B cell (primary cell): ENCODE data around the gene C17orf50. TPM values are rescaled to one million over a fixed set of nuclear protein-coding genes. Genes with fewer than 3 reads are reported as not detected.

ENCODE experiments used
- ATAC-seq: fragments of 200-7000 bp; cut with Tn5 transposase; one replicate; pipeline ENCODE4 v1.10.0; 2021; ENCODE audit warnings: low read depth, mild to moderate bottlenecking, moderate number of reproducible peaks, moderate library complexity
- CTCF ChIA-PET: fragments of 350-600 bp; sonication (Branson Sonifier 250); formaldehyde crosslinking; loops from one replicate; lab custom pipeline; 2021; ENCODE audit warnings: antibody characterized with exemption, inconsistent platforms; lab: Charles Lee
- POLR2A ChIA-PET: fragments of 350-600 bp; sonication (Branson Sonifier 250); formaldehyde crosslinking; loops from one replicate; lab custom pipeline; 2021; ENCODE audit warnings: antibody characterized with exemption; lab: Charles Lee
- DNase-seq: peaks from one replicate; pipeline ENCODE4 v3.0.0; 2013
- H2AFZ ChIP-seq: 2 replicates; pipeline ENCODE4 v1.6.1; 2012; ENCODE audit warnings: mild to moderate bottlenecking, low read depth, low read length; ENCODE audit not compliant: insufficient read depth, poor library complexity, severe bottlenecking
- H3K27ac ChIP-seq, 2 donors: 1 replicate in 1 of 2; 2 replicates in 1 of 2; pipeline ENCODE4 v1.5.1; 2012 to 2013; ENCODE audit warnings: low read length in 2 of 2, mild to moderate bottlenecking in 2 of 2, moderate library complexity in 1 of 2
- H3K27me3 ChIP-seq, 4 experiments: fragments of 200-600 bp in 1 of 4; sonication (generic) in 1 of 4; replicated peaks in 1 of 4; 1 replicate in 2 of 4; 2 replicates in 2 of 4; pipeline versions ENCODE4 v1.6.1 to v1.7.0; 2013 to 2016; ENCODE audit warnings: low read length in 3 of 4, mild to moderate bottlenecking in 2 of 4, mixed read lengths in 1 of 4, moderate library complexity in 1 of 4; ENCODE audit not compliant: insufficient read depth in 4 of 4, control insufficient read depth in 3 of 4; ENCODE audit errors: control extremely low read depth in 1 of 4
- H3K36me3 ChIP-seq, 2 experiments: replicated peaks in 1 of 2; 1 replicate in 1 of 2; 2 replicates in 1 of 2; pipeline versions ENCODE4 v1.6.1 to v1.7.1; 2013; ENCODE audit warnings: low read length in 1 of 2; ENCODE audit not compliant: insufficient read depth in 2 of 2, control insufficient read depth in 1 of 2; ENCODE audit errors: control extremely low read depth in 1 of 2, extremely low read depth in 1 of 2
- H3K4me1 ChIP-seq, 2 donors: fragments of 200-600 bp in 1 of 2; sonication (generic) in 1 of 2; 1 replicate in 1 of 2; 2 replicates in 1 of 2; pipeline versions ENCODE4 v1.5.1 to v1.6.1; 2013 to 2017; ENCODE audit warnings: low read length in 2 of 2; ENCODE audit not compliant: control insufficient read depth in 2 of 2, insufficient read depth in 2 of 2
- H3K4me2 ChIP-seq: replicated peaks from 2 replicates; pipeline ENCODE3; 2012; ENCODE audit warnings: mild to moderate bottlenecking, low read depth, low read length; ENCODE audit not compliant: poor library complexity, severe bottlenecking
- H3K4me3 ChIP-seq, 5 experiments: fragments of 200-600 bp in 1 of 5; sonication (generic) in 1 of 5; 1 replicate in 3 of 5; 2 replicates in 2 of 5; pipeline versions ENCODE4 v1.5.1 to v1.7.0; 2011 to 2016; ENCODE audit warnings: low read length in 4 of 5, mild to moderate bottlenecking in 4 of 5, low read depth in 2 of 5, control low read depth in 1 of 5, moderate library complexity in 1 of 5; ENCODE audit not compliant: insufficient read depth in 1 of 5; ENCODE audit errors: control extremely low read depth in 1 of 5, extremely low read depth in 1 of 5
- H3K79me2 ChIP-seq: fragments of 200-600 bp; sonication (generic); one replicate; pipeline ENCODE4 v1.6.0; 2016; ENCODE audit warnings: low read length; ENCODE audit not compliant: control insufficient read depth, insufficient read depth
- H3K9ac ChIP-seq: fragments of 200-600 bp; sonication (generic); 2 replicates; pipeline ENCODE4 v1.6.1; 2017; ENCODE audit warnings: mild to moderate bottlenecking, low read length, moderate library complexity
- H3K9me3 ChIP-seq, 3 donors: one replicate each; pipeline versions ENCODE4 v1.6.1 to v1.7.1; 2013; ENCODE audit warnings: low read length in 2 of 3; ENCODE audit not compliant: control insufficient read depth in 2 of 3, insufficient read depth in 1 of 3; ENCODE audit errors: control extremely low read depth in 1 of 3
- H4K20me1 ChIP-seq: 2 replicates; pipeline ENCODE4 v1.6.0; 2012; ENCODE audit warnings: mild to moderate bottlenecking, low read length; ENCODE audit not compliant: insufficient read depth, control insufficient read depth, poor library complexity, severe bottlenecking
- H3K27ac Mint-ChIP-seq: one replicate; pipeline ENCODE4 v1.8.0; 2021; ENCODE audit warnings: mixed read lengths
- H3K27me3 Mint-ChIP-seq: one replicate; pipeline ENCODE4 v1.8.0; 2021; ENCODE audit warnings: mixed read lengths
- H3K4me1 Mint-ChIP-seq: one replicate; pipeline ENCODE4 v1.8.0; 2021; ENCODE audit warnings: mixed read lengths
- H3K4me3 Mint-ChIP-seq: one replicate; pipeline ENCODE4 v1.8.0; 2021; ENCODE audit warnings: mixed read lengths
- H3K9me3 Mint-ChIP-seq: one replicate; pipeline ENCODE4 v1.8.0; 2022; ENCODE audit warnings: mixed read lengths; ENCODE audit not compliant: insufficient read depth
- CTCF ChIP-seq: fragments of 200-600 bp; IDR thresholded peaks from one replicate; pipeline ENCODE4 v1.8.0; 2022; ENCODE audit warnings: antibody characterized with exemption, mild to moderate bottlenecking
- EZH2 ChIP-seq: IDR thresholded peaks from 2 replicates; pipeline ENCODE4 v1.6.1; 2012; ENCODE audit warnings: borderline replicate concordance, low read depth, mild to moderate bottlenecking, moderate library complexity, low read length; ENCODE audit not compliant: insufficient read depth, poor library complexity, severe bottlenecking
- WGBS: methylation state at CpG from one replicate; pipeline ENCODE4 v1.1.5; 2013; ENCODE audit warnings: missing lambda C conversion rate; ENCODE audit not compliant: insufficient coverage; 5-methylcytosine and 5-hydroxymethylcytosine counted together
- intact Hi-C: fragments of 100-400 bp; cut with micrococcal nuclease; formaldehyde crosslinking; loops from one replicate; pipeline ENCODE4 v1.10.0; 2022
- polyA plus RNA-seq: library from polyadenylated mRNA; depleted of rRNA; stranded (reverse); fragments of >200 nt; gene quantifications from 2 replicates; pipeline ENCODE4 v1.2.3, GENCODE V29; 2012
- total RNA-seq, 2 donors: library from RNA; stranded (reverse); fragments of 120-200 nt in 1 of 2; gene quantifications; 1 replicate in 1 of 2; 2 replicates in 1 of 2; pipeline versions ENCODE4 v1.2.3 to v1.2.4, GENCODE V29; 2013 to 2022

The C17orf50 gene
- total and polyA plus RNA-seq, 2 donors (not counting 1 experiment from before 2014, with no cell fraction given), result not detected

- Histone ChIP-seq H3K4me2 (no peak overlapping the region), H3K79me2 (no peaks in the 10 kb centered on the region), H3K4me1 (peaks cover 3 to 10% of the 10 kb centered on the region in 2 donors), H4K20me1 (no peaks in the 10 kb centered on the region), H3K27ac (no peak overlapping the region), H3K27me3 (peaks cover 0 to 52% (median 23%) of the 10 kb centered on the region in 4 experiments), H3K36me3 (no peaks in the 10 kb centered on the region), H3K9me3 (peaks cover 0 to 14% (median 0%) of the 10 kb centered on the region in 3 donors), H2AFZ (no peak overlapping the region), H3K9ac (no peak overlapping the region), H3K4me3 (no peak overlapping the region)
- H3K4me3 Mint-ChIP-seq, result no peak overlapping the region
- no peak overlapping the region for H3K27ac Mint-ChIP-seq
- ATAC-seq (no peak), DNase-seq (no peak)
- H3K4me1 Mint-ChIP-seq, result peaks cover 6% of the 10 kb centered on the region
- intact Hi-C loops, result loop anchor here (5.0 kb wide), 1 partner anchor 1326 kb away; no protein-coding TSS in a partner anchor
- peaks cover 56% of the 10 kb centered on the region for H3K27me3 Mint-ChIP-seq
- 46% methylated on average over 3 of the region's 4 CpGs for WGBS
- TF ChIP-seq CTCF (no peak), EZH2 (no peak)
- CTCF ChIA-PET, result interaction anchor here (0.7 to 2.7 kb wide), 16 partner anchors 8 to 578 kb away, joined by 3 to 65 read pairs (median 8); partner anchors contain the start of gene C17orf50
- POLR2A ChIA-PET, result no interaction called here
- H3K9me3 Mint-ChIP-seq, result no peaks in the 10 kb centered on the region
Observed at GRCh38 chr17:35748341-35748841, 12.3 kb upstream of the C17orf50 start.

DNA sequence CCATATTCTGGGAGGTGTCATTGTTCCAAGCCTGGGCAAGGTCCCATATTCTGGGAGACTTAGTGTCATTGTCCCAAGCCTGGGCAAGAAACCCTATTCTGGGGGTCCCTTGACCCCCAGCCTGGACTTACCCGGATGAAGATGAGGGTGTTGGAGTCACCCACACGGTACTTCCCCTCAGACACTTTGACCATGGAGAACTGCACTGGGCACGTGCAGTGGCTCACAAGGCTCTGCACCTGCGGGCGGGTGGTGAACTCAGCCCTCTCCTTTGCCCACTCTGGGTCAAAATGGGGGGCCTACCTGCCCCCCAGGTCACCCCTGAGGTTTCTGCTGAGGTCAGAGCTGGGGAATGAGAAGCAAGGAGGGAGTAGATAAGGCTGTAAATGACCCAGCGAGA is 11.7 kb upstream of the C17orf50 start:
- H3K4me2 ChIP-seq, result no peak overlapping the region
- intact Hi-C loops, result loop anchor here (5.0 kb wide), 1 partner anchor 1327 kb away; no protein-coding TSS in a partner anchor
- H3K4me3 ChIP-seq, result no peak overlapping the region
- H3K9ac ChIP-seq, result no peak overlapping the region
- no peaks in the 10 kb centered on the region for H4K20me1 ChIP-seq
- WGBS, result 83% methylated on average over 4 of the region's 6 CpGs
- CTCF ChIA-PET, result interaction anchor here (0.5 to 2.7 kb wide), 4 partner anchors 56 to 579 kb away, joined by 3 to 16 read pairs (median 8); no protein-coding TSS in a partner anchor
- H3K9me3 ChIP-seq, result peaks cover 0 to 10% (median 0%) of the 10 kb centered on the region in 3 donors
- H3K79me2 ChIP-seq, result no peaks in the 10 kb centered on the region
- H3K36me3 ChIP-seq, result no peaks in the 10 kb centered on the region
- POLR2A ChIA-PET, result no interaction called here
- Mint-ChIP-seq H3K4me3 (no peak overlapping the region), H3K4me1 (peaks cover 6% of the 10 kb centered on the region), H3K27ac (no peak overlapping the region), H3K27me3 (peaks cover 55% of the 10 kb centered on the region), H3K9me3 (no peaks in the 10 kb centered on the region)
- peaks cover 3 to 10% of the 10 kb centered on the region in 2 donors for H3K4me1 ChIP-seq
- no peak for ATAC-seq
- no peak overlapping the region for H3K27ac ChIP-seq
- no peak for TF ChIP-seq EZH2
- TF ChIP-seq CTCF, result no peak
- DNase-seq, result no peak
- no peak overlapping the region for H2AFZ ChIP-seq
- H3K27me3 ChIP-seq, result peaks cover 0 to 52% (median 23%) of the 10 kb centered on the region in 4 experiments
